SH-SY5Y (cell line): ENCODE measurements around the gene KMT2A.

Source experiments
- GATA2 ChIP-seq: IDR thresholded peaks from 2 replicates; pipeline ENCODE4 v1.6.1; 2011; ENCODE audit warnings: mild to moderate bottlenecking, low read depth, low read length
- GATA3 ChIP-seq: IDR thresholded peaks from 2 replicates; pipeline ENCODE4 v1.6.1; 2011; ENCODE audit warnings: low read depth, mild to moderate bottlenecking, low read length, moderate library complexity

Gene KMT2A

DNA sequence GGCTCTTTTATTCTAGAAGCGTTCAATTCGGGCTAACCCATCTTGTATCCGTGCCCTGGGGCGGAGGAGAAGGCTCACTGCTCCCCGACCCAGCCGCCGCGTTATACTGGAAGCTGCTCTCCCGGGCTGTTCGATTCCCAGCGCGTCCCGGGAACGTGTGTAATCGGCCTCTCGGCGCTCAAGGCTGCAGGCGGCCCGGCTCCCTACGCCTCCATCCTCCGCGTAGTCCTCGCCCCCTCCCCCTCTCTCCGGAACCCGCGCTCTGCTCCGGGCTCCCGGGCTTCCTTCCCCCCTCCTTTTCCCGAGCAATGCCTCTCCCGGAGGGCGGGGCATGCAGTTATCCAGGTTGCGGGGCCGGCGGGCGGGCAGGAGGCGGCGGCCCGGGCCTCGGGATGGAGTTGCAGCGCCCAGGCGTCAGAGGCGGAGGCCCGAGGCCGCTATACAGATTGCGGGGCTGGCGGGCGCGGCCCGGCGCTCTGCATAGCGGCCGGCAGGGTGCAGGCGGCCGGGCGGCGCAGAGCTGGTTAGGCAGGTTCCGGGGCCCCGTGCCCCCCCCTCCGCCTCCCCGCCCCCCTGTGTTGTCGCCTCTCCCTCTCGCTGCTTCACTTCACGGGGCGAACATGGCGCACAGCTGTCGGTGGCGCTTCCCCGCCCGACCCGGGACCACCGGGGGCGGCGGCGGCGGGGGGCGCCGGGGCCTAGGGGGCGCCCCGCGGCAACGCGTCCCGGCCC is at the start of gene KMT2A:
Gene KMT2A (plus strand): TSS at position 600 of the 732 bp plus-strand sequence. CDS start 21 bp downstream, at position 621.
- TF ChIP-seq GATA3: no peak
- TF ChIP-seq GATA2: no peak

DNA sequence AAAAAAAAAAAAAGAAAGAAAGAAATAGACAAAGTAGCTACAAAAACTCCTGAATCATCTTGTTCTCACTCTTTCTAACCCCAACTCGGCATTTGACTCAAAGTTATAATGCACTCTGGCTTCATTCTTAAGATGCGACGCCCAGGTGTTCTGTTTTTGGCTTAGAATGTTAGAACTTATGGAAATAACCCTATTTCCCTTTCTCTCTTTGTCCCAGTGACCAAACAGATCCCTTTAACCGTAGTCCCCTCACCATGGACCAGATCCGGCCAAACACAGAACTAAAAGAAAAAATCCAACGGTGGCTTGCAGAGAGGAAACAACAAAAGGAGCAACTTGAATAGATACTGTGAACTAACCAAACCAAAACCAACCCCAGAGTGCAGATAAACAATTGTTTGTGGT is 40.2 kb upstream of the KMT2A start:
- TF ChIP-seq GATA2: no peak
- no peak for TF ChIP-seq GATA3

DNA sequence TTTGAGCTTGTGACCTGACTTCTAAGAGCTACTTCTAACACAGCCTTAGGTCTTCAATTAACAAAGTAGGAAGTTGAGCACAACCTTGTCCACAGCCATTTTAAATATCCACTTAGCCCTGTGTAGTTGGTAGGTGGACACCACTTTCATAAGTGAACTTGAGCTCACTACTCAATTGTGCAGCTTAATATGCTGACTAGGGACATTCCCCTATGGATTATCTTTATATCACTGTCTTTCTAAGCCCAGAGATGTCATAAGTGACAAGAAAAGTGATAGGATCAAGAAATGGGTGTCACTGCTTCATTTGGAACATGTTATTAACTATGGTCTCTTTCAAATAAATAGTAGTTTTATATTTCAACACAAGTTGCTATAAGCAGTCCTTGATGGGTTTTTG is 38.8 kb upstream of the KMT2A start:
- TF ChIP-seq GATA3: no peak

DNA sequence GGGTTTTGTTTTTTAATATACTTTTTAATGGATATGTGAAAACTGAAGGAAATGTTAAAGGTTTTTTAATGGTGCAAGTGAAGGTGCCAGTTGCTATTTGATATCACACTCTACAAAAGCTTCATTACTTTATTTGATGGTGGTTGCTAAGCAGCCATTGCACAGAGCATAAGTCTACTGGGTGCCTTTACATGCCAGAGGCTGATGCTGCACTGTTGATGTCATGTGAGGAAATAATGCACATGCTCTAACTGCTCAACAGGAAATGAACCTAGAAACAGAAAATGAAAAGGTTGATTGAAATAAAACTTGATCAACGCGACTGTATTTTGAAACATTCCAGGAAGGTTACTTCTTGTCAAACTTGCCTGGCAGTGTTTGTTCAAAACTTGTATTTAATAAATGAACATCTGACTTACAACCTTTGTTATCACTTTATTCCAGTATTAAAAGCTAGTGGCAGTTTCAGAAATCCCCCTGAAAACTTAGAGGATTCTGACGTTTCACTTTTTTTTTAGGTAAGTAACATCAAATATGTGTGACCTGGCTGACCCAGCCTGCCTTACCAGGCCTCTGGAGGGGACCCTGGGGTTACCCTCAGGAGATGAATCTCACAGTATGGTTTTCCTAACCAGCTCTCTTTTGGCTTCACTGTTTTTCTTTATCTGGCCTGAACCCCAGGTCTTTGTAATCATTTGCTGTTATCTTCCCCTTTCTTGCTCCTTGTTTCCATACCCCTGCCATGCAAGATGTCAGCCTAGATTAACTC is 37.3 kb upstream of the KMT2A start:
- TF ChIP-seq GATA3: no peak
- TF ChIP-seq GATA2: no peak

DNA sequence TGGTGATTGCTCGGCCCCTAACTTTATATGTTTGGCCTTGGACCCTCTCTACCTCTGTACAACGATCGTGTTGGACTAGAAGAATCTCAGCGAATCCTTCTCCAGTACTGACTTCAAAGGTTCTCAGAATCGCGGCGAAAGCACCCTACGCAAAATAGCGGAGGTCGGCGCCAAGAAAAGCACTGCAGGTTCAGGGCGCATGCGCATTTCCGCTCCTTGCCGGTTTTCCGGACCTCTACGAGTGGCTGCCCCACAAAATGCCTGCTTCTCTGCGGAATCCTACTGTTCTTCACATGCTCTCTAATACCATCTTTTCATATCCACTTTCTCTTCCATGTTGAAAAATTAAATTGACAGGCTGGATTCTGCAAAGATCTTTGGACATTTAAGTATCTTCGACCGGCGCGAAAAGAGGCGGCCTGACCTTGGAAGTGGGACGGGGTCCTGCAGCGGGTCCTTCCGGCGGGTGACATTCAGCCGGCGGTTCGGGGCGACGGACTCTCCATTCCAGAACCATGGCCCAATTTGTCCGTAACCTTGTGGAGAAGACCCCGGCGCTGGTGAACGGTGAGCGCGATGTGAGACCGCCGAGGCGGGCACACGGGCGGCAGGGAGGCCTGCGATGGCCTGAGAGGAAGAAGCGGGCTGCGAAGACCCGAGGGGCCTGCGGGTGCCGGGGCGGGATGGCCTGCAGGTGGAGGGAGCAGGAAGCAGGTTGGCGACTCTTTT is 35.0 kb upstream of the KMT2A start, which contains the start of gene ATP5MG:
Gene ATP5MG (plus strand): TSS at position 456 of the 729 bp plus-strand sequence. CDS start 60 bp downstream, at position 516.
- TF ChIP-seq GATA2 (no peak), GATA3 (no peak)

DNA sequence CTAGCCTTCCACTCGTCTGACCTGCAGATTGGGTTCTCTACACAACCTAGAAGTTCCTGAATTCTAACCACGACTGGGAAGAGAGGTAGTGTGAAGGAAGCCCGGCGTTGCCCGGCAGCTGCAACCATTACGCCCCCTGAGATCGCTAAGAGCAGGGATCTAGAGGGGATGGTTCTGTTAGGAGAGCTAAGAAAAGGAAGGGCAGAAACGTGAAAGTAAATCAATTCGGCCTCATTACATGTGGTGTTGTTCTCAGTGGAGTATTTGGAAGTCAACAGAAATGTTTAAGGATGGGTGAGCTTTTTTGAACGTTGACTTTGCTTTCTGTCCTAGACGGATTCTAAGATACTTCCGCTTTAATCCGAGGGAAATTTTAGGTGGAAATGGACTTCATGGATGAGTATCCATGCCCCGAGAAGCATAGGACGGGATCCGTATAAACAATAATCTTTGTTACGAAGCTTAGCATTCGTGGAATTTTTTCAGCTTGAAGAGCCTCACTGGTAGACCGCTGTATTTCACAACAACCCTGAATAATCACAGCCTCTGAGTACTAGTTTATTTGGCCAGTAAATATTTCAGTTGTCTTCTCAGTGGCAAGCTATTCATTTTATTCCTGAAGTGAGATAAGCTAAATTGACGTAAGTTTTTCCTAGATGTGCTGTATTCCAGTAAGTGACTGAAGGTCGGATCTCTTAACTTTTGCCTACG is 34.3 kb upstream of the KMT2A start:
- TF ChIP-seq GATA2 (no peak), GATA3 (no peak)

DNA sequence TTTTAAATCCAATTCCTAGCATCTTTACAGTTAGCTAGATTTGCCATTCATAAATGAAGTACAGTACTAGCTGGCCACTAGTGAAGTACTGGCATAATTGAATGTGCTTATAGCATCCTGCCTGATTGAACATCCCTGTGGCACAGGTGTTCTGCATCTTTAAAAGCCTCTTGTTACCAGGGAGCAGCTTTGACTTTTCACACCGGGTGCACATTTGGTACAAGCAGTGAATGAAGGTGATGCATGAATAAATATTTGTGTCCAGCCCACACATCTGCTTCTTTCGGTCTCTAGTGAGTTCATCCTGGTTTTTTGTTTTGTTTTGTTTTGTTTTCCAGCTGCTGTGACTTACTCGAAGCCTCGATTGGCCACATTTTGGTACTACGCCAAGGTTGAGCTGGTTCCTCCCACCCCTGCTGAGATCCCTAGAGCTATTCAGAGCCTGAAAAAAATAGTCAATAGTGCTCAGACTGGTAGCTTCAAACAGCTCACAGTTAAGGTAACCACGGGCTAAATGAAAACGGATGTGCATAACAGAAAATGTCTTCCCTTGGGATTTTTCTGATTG is 29.6 kb upstream of the KMT2A start:
- no peak for TF ChIP-seq GATA2
- TF ChIP-seq GATA3: no peak

DNA sequence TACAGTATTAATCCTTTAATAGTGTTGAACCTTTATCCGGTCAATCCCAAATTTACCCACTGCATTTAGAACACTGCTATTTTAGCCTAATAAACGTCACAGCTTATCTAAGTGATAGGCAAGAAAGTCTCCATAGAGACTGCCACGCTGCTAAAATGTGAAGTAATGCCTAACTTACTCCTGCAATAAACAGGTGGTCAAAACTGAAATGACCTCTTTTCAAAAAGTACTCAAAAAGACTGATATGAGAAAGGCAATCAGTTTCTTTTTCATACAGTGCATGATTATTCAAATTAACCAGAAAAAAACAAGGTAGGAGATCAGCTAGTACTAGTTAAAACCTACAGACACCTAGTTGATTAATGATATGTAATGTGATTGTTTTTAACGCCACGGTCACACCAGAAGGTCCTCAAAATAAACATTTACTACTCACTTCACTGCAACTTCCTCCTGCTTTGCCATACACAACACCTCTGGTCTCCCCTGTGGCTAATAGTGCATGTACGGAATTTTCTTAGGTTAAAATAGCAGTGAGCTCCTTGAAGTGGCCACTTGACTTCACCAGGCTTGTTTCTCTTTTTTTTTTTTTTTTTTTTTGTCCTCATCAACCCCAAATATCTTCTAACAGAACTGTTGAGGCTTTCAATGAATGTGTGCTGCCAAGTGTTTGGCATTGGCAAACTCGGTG is 26.1 kb upstream of the KMT2A start:
- TF ChIP-seq GATA2: no peak
- no peak for TF ChIP-seq GATA3

DNA sequence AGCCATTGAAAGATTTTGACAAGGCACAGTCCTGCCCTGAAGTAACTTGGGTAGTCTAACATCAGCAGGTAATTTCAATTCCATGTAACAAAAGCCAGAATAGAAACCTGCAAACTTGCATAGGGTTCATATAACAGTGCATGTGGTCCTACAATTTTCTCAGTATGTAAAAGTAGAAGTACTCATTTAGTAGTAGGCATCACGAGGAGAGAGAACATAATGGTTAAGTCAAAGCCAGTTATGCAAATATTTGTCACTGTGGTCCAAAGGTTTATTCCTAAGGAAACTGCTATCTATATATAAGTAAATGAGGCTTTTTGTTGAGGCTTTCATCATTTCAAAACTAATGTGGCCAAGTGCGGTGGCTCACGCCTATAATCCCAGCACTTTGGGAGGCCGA is 24.8 kb upstream of the KMT2A start:
- no peak for TF ChIP-seq GATA3
- TF ChIP-seq GATA2: no peak

DNA sequence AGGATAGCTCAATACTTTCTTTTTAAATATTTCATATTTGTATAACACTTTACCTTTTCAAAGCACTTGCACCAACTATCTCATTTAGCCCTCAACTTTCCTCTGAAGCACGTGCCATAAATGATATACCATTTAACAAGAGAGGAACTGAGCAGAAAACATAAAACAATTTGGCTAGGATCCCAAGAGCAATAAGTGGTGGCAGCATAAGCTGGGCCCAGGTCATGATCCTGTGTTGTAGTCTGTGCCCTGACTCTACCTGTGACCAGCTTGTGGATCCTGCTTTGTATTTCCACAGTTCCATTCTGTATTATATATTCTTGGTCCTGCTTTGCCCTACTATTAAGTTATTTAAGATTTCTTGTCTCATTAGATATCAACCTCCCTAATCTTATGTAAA is 23.4 kb upstream of the KMT2A start:
- TF ChIP-seq GATA2 (no peak), GATA3 (no peak)

DNA sequence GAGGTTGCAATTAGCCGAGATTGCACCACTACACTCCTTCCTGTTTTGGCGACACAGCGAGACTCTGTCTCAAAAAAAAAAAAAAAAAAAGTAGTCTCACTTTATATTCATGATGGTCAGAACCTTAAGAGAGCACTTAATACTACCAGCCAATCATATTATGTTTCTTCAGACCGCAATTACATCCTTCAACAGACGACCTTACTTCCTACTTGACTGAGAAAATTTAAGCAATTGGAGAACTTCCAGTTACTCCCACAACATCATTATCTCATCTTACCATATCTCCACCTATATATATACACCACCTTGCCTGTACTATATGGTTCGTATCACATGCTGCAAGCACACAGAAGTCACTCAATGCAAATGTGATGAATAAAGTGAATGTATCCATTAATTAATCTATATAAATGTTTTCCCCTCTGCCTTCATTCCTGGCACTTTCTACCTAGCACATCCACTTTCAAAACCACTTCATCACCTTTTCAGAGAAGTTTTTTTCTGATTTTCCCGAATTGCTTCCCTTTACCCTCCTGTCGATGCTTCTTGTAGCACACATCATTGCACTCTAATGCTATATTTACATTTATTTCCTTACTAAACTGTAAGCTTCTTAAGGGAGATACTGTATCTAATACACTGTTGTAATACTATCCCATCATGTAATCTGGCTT is 21.1 kb upstream of the KMT2A start:
- TF ChIP-seq GATA3 (no peak), GATA2 (no peak)

DNA sequence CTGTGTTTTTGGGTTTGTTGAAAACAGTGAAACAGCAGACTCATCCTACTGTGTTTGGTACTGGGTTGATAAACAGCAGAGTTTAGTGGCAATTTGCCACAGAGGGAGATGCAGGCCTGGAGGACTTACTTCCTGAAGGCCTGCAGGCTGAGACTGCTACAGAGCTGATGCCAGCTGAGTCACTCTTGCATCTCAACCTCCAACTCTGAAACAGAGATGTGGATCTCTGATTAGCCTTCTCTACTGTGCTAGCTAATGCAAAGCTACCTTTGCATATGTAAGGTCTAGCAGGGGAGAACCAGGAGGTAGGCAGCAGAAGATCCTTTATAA is 20.6 kb upstream of the KMT2A start:
- TF ChIP-seq GATA3 (0 out of 2 replicates have a peak, but pooled peaks have one; percentile 22), GATA2 (peak; percentile 80)

DNA sequence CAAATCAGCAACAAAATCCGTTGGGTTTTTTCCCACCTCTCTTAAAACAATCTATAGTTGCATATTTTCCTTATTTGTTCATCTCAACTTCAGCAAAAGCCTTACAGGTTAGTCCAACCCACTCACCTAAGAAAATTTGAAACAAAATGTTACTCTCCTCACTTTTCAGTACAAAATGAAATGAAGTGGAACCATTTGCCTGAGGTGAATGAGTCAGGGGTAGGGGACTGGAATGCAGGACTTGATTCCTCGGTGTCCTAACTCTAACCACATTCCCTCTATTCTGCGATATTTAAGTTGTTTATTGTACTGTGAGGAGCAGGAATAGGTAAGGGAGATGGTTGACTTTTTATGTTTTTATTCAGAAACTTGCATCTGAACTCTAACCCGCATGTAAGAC is 18.5 kb upstream of the KMT2A start:
- TF ChIP-seq GATA3 (no peak), GATA2 (no peak)

DNA sequence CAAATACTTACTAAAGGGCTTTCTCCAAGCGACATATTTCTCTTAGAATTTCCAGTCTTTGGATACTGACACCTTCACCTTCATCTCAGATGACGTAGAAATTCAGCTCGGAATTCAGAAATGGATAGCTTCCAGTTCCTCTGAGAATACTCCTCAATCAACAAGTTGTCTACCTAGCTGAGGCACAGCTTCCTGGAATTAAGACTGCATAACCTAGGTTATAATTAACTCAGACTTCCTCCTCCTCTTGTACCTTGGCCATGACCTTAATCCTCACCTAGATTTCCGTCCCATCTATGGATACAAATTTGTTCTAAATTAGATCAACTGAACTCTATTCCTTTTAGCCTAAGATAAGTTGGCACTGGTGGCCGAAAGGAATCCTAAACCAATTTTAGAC is 17.5 kb upstream of the KMT2A start:
- TF ChIP-seq GATA2: no peak
- no peak for TF ChIP-seq GATA3

DNA sequence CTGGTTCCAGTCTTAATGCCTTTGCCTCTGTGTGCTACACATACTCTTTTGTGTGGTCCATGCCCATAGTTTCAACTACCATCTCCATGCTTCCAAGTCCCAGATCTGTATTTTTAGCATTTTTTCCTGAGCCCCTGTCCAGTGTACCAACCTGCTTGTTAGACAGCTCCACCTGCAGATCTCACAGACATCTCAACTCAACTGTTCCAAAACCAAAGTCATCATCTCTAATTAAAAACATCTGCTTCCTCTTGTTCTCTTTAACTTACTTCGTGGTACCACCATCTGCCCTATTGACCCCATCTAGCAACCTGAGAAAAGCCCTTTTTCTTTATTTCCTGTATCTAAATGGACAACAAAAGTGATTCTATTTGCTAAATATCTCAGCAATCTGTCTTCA is 8.6 kb upstream of the KMT2A start:
- TF ChIP-seq GATA3: no peak
- TF ChIP-seq GATA2: no peak
